PC-3 (cell line): Measurements from ENCODE around the gene HIRA.

Experiments used
- EZH2 ChIP-seq: fragments of 300-600 bp; sonication (generic); IDR thresholded peaks from one replicate; pipeline ENCODE4 v1.6.1; 2017; ENCODE audit warnings: antibody characterized with exemption, mild to moderate bottlenecking, low read length; ENCODE audit not compliant: unreplicated experiment
- TF ChIP-seq, protein P1 (sequence below): fragments of 300-600 bp; sonication (generic); conservative IDR thresholded peaks from 2 replicates; pipeline ENCODE4 v1.5.1; 2017; ENCODE audit warnings: antibody characterized with exemption, low read depth, mild to moderate bottlenecking, low read length

- TF ChIP-seq, protein P1, sequence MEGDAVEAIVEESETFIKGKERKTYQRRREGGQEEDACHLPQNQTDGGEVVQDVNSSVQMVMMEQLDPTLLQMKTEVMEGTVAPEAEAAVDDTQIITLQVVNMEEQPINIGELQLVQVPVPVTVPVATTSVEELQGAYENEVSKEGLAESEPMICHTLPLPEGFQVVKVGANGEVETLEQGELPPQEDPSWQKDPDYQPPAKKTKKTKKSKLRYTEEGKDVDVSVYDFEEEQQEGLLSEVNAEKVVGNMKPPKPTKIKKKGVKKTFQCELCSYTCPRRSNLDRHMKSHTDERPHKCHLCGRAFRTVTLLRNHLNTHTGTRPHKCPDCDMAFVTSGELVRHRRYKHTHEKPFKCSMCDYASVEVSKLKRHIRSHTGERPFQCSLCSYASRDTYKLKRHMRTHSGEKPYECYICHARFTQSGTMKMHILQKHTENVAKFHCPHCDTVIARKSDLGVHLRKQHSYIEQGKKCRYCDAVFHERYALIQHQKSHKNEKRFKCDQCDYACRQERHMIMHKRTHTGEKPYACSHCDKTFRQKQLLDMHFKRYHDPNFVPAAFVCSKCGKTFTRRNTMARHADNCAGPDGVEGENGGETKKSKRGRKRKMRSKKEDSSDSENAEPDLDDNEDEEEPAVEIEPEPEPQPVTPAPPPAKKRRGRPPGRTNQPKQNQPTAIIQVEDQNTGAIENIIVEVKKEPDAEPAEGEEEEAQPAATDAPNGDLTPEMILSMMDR, result no peak
- no peak for TF ChIP-seq EZH2
These were observed 53.8 kb downstream of the HIRA start for GRCh38 chr22:19377565-19378343.
